Urinary bladder (tissue), 4 donors: ENCODE measurements around the gene CPNE7. TPM values are rescaled to one million over a fixed set of nuclear protein-coding genes. Genes with fewer than 3 reads are reported as not detected.

Experiments used
- DNase-seq: peaks from one replicate; pipeline ENCODE4 v3.0.0-alpha.2; 2015; ENCODE audit errors: extremely low spot score
- H3K27ac ChIP-seq: one replicate; pipeline ENCODE4 v1.5.1; 2013; ENCODE audit warnings: low read depth, mild to moderate bottlenecking, moderate library complexity
- H3K36me3 ChIP-seq: one replicate; pipeline ENCODE4 v1.6.1; 2013; ENCODE audit warnings: mild to moderate bottlenecking, moderate library complexity; ENCODE audit not compliant: insufficient read depth
- H3K4me1 ChIP-seq: one replicate; pipeline ENCODE4 v1.6.1; 2013; ENCODE audit warnings: mild to moderate bottlenecking, moderate library complexity; ENCODE audit not compliant: insufficient read depth
- H3K4me3 ChIP-seq: one replicate; pipeline ENCODE4 v1.5.1; 2013; ENCODE audit warnings: low read depth, low read length
- WGBS: extraction: QIAGEN DNeasy Blood & Tissue Kit; methylation state at CpG from one replicate; pipeline ENCODE4 v1.1.7; 2013; 5-methylcytosine and 5-hydroxymethylcytosine counted together
- polyA plus RNA-seq: library from polyadenylated mRNA; stranded (reverse); fragments of 200-250 nt; gene quantifications from one replicate; pipeline ENCODE4 v1.2.3, GENCODE V29; 2013
- total RNA-seq: library from RNA; depleted of rRNA; stranded (reverse); fragments of >200 nt; gene quantifications from one replicate; pipeline ENCODE4 v1.2.3, GENCODE V29; 2014
- donor health status: healthy with polysubstance abuse.
- donor health status: healthy.

CPNE7 gene
- total and polyA plus RNA-seq, 2 donors = 1.8 TPM; not detected in 1

DNA sequence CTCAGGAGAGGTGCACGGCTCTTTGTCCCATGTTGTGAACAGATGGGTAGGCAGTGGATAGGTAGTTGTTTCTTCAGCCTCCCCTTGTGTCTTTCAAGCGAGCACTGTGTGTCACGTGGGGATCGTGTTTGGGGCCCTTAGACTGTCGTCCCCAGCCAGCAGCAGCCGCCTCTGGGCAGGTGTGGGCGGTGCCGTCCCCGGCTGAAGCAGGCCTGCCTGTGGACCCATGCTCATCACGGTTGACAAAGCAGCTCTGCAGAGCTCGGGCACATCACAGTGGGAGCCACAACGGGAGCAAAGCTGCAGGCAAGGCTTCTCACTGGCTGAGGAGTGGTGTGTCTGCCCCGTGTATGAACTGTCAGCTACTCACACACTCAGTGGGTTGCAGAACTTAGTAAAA lies 19.8 kb upstream of the CPNE7 start:
- Histone ChIP-seq H3K27ac (no peak overlapping the region), H3K4me3 (no peak overlapping the region), H3K36me3 (peaks cover 8% of the 10 kb centered on the region), H3K4me1 (no peaks in the 10 kb centered on the region)
- 89% methylated on average over 13 of the region's 13 CpGs for WGBS
- DNase-seq = no peak

DNA sequence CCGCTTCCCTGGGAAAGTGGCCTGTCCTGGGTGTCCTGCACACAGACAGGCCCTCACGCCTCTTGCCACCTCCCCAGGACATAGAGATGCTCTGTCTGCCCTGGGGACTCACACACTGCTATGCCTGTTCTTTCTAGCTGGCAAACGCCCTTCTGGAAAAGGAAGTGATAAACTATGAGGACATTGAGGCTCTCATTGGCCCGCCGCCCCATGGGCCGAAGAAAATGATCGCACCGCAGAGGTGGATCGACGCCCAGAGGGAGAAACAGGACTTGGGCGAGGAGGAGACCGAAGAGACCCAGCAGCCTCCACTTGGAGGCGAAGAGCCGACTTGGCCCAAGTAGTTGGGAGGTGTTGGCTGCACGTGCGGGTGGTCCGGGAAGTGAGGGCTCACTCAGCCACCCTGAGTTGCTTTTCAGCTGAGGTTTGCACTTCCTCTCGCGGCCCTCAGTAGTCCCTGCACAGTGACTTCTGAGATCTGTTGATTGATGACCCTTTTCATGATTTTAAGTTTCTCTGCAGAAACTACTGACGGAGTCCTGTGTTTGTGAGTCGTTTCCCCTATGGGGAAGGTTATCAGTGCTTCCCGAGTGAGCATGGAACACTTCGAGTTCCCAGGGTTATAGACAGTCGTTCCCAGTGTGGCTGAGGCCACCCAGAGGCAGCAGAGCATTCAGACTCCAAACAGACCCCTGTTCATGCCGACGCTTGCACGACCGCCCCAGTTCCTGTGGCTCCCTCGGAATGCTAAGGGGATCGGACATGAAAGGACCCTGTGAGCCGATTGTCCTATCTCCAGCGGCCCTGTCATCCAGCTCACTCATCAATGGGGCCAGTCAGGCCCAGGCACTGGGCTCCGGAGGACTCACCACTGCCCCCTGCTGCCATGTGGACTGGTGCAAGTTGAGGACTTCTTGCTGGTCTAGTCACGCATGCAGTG lies 18.5 kb upstream of the CPNE7 start:
- no peak for DNase-seq
- Histone ChIP-seq H3K27ac (no peak overlapping the region), H3K4me3 (no peak overlapping the region), H3K4me1 (no peaks in the 10 kb centered on the region), H3K36me3 (peaks cover 8% of the 10 kb centered on the region)
- 58% methylated on average over 34 of the region's 34 CpGs for WGBS

DNA sequence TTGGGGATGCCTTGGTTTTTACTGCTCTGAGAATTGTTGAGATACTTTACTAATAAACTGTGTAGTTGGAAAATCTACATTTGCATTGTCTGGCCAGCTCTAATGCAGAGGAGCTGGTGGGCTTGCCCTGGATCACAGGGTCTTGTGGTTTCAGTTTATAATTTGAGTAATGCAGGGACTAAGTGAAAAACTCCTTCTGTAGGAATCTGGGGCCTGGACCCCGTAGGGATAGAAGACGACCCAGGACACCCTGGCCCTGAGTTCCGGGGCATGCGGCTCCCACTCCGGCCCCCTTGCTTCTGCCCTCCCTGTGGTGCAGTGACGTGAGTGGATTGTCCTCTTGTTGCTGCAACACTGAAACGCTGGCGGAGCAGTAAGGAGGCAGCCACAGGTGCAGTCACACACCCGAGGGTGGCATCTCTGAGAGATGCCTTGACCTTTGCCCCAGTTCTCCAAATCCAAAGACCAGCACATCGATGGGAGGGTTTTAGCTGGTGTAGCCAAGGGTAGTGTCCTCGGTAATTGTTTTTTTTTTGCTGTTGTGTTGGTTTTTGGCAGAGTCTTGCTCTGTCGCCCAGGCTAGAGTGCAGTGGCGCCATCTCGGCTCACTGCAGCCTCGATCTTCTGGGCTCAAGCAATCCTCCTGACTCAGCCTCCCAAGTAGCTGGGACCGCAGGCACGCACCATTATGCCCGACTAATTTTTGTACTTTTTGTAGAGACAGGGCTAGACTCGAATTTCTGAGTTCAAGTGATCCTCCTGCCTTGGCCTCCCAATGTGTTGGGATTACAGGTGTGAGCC lies 17.7 kb upstream of the CPNE7 start:
- Histone ChIP-seq H3K36me3 (peaks cover 3% of the 10 kb centered on the region), H3K4me1 (no peaks in the 10 kb centered on the region), H3K4me3 (no peak overlapping the region), H3K27ac (no peak overlapping the region)
- 89% methylated on average over 19 of the region's 19 CpGs for WGBS
- no peak for DNase-seq

DNA sequence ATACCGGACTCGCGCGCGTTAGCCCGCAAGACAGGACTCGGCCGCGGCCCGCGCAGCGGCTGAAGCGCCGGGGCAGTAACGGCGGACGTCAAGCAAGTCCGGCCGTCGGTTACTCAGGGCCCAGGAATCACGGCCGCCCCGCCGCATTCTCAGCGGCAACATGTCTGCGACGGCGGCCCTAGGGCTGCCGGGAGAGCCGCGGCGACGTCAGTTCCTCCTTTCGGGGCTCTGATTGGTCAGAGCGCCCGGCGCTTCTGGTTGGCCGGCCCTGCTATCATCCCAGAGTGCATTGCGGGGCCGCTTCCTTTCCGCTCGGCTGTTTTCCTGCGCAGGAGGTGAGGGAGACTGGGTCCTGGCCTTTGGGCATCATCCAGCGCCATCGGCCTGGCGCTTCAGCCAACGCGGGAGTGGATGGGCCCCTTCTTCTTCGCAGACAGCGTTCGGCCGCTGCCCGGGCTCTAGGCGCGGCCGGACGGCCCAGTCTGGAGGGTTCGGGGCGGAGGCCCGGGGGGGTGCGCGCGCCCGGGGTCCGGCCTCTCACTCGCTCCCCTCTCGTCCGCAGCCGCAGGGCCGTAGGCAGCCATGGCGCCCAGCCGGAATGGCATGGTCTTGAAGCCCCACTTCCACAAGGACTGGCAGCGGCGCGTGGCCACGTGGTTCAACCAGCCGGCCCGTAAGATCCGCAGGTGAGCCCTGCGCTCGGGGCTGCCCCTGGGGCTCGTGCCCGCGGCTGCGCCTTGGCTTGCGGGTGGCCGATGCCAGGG lies 15.0 kb upstream of the CPNE7 start, which contains the start of gene RPL13:
TSS of gene RPL13 (plus strand) at position 305 of the 764 bp plus-strand sequence. CDS start at position 583, 278 bp downstream.
- WGBS = under 1% methylated on average over 87 of the region's 87 CpGs
- Histone ChIP-seq H3K4me3 (peak within 1 kb of the TSS; percentile 81), H3K36me3 (peaks cover 4% of the 10 kb centered on the region), H3K27ac (peak within 1 kb of the TSS; percentile 93), H3K4me1 (no peaks in the 10 kb centered on the region)
- DNase-seq = peak; percentile 88

DNA sequence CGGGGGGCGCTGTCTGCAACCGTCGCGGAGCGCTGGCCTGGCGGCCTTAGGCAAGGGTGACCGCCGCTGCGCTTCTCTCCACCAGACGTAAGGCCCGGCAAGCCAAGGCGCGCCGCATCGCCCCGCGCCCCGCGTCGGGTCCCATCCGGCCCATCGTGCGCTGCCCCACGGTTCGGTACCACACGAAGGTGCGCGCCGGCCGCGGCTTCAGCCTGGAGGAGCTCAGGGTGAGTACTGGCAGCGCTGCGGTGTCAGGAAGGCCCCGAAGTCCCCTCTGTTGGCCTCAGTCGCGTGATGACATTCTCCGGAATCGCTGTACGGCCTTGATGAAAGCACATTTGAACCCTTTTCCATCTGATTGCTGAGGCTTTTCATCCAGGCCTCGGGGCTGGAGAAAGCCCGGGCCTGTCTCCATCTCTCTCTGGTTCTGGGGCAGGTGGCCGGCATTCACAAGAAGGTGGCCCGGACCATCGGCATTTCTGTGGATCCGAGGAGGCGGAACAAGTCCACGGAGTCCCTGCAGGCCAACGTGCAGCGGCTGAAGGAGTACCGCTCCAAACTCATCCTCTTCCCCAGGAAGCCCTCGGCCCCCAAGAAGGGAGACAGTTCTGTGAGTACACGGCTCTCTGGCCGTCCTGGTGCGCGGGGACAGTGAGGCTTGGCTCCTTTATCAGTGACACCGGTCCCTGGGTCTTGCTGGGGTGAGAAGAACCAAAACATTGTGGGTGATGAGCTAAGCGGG lies 14.2 kb upstream of the CPNE7 start:
- 5% methylated on average over 58 of the region's 58 CpGs for WGBS
- H3K36me3 ChIP-seq = peaks cover 4% of the 10 kb centered on the region
- no peak for DNase-seq
- no peaks in the 10 kb centered on the region for H3K4me1 ChIP-seq
- H3K4me3 ChIP-seq = peak overlapping the region; percentile 81
- peak overlapping the region; percentile 84 for H3K27ac ChIP-seq

DNA sequence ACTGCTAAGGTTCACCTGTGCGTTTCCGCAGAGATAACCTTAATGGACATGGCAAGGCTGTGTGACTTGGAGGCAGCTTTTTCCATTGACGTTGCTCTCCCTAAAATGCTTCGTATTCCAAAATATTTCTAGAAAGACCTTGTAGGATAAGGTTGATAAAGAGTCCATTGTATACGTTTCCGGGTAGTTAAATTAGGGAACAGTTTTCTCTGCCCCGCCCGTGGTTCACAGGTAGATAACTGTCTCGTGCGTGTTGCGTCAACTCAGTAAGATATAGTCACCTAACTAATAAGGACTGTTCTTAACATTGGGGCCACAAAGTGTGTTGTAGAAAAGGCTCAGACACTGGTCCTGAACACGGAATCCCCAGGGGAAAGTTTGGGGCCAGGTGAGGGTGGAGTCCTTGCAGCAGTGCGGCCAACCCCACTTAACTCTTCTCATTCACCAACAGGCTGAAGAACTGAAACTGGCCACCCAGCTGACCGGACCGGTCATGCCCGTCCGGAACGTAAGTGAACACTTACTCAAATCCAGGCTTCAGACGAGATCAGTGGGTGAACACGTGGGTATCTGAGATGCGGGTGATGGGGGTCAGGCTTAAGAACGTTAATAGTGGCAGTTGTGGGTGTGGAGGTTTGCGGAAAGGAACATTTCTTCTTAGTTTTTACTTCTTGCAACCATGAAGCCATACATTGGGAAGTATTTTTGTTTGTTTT lies 13.5 kb upstream of the CPNE7 start:
- WGBS = 64% methylated on average over 23 of the region's 23 CpGs
- no peak overlapping the region for H3K27ac ChIP-seq

DNA sequence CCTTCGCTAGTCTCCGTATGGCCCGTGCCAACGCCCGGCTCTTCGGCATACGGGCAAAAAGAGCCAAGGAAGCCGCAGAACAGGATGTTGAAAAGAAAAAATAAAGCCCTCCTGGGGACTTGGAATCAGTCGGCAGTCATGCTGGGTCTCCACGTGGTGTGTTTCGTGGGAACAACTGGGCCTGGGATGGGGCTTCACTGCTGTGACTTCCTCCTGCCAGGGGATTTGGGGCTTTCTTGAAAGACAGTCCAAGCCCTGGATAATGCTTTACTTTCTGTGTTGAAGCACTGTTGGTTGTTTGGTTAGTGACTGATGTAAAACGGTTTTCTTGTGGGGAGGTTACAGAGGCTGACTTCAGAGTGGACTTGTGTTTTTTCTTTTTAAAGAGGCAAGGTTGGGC lies 12.6 kb upstream of the CPNE7 start:
- whole genome bisulfite sequencing = 84% methylated on average over 12 of the region's 12 CpGs

More for the DNA sequence above, 13.5 kb upstream of the CPNE7 start:
- Histone ChIP-seq H3K4me1 (no peaks in the 10 kb centered on the region), H3K36me3 (peaks cover 4% of the 10 kb centered on the region), H3K4me3 (peak overlapping the region; percentile 81)
- DNase-seq = no peak

DNA sequence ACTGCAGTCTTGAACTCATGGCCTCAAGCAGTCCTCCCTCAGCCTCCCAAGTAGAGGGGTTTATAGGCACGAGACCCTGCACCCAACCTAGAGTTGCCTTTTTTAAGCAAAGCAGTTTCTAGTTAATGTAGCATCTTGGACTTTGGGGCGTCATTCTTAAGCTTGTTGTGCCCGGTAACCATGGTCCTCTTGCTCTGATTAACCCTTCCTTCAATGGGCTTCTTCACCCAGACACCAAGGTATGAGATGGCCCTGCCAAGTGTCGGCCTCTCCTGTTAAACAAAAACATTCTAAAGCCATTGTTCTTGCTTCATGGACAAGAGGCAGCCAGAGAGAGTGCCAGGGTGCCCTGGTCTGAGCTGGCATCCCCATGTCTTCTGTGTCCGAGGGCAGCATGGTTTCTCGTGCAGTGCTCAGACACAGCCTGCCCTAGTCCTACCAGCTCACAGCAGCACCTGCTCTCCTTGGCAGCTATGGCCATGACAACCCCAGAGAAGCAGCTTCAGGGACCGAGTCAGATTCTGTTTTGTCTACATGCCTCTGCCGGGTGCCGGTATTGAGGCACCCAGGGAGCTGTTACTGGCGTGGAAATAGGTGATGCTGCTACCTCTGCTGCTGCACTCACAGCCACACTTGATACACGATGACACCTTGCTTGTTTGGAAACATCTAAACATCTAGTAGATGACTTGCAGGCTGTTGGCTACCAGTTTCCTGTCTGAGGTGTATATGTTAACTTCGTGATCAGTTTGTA lies 11.7 kb upstream of the CPNE7 start:
- H3K4me3 ChIP-seq = no peak overlapping the region
- peaks cover 4% of the 10 kb centered on the region for H3K36me3 ChIP-seq
- no peak for DNase-seq
- H3K4me1 ChIP-seq = no peaks in the 10 kb centered on the region
- 64% methylated on average over 12 of the region's 12 CpGs for WGBS
- H3K27ac ChIP-seq = no peak overlapping the region

More for the DNA sequence above, 12.6 kb upstream of the CPNE7 start:
- Histone ChIP-seq H3K4me1 (no peaks in the 10 kb centered on the region), H3K27ac (no peak overlapping the region), H3K36me3 (peaks cover 4% of the 10 kb centered on the region), H3K4me3 (no peak overlapping the region)
- DNase-seq = no peak

DNA sequence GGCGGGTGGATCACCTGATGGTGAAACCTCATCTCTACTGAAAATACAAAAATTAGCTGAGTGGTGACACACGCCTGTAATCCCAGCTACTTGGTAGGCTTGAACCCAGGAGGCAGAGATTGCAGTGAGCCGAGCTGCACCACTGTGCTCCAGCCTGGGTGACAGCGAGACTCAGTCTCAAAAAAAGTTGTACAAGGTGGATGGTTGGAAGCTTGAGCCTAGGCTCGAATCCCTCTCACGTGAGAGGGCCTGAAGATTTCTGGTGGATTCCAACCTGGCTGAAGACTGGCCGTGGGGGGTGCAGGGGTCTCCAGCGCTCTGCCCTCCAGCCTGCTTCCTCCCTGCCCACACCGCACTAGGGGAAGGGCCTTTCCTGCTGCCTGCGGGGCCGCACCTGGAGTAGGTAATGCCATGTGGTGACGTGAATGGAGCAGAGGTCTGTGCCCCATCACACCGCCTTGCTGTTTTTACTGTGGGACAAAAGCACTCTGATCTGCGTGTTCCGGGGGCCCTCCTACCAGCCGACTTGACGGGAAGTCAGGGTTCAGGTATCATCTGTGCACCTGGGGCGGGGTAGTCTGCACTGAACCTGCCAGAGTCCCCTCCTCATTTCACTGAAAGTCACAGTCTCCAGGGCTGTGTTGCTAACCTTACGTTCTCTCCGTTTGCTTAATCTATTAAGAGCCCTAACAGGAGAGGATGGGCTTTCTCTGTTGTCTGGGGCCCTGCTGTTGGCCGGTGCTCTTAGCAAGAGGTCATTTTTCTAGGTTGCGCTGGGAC lies 10.9 kb upstream of the CPNE7 start:
- 64% methylated on average over 22 of the region's 22 CpGs for WGBS
- DNase-seq = no peak
- H3K4me3 ChIP-seq = no peak overlapping the region
- no peak overlapping the region for H3K27ac ChIP-seq
- peaks cover 4% of the 10 kb centered on the region for H3K36me3 ChIP-seq
- no peaks in the 10 kb centered on the region for H3K4me1 ChIP-seq

DNA sequence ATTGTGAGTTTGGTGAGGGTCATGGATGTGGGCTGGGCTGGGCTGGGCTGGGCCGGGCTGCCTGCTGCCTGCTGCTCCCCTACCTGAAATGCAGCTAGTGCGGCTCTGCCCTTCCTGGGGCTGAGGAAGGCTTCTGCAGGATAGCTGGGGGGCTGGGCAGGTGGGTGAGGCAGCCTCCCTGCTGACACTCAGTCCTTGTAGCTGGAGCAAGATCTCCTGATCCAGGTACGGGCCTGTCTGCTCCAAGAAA lies 10.4 kb upstream of the CPNE7 start:
- DNase-seq = no peak
- WGBS = 36% methylated on average over 3 of the region's 3 CpGs
- Histone ChIP-seq H3K4me1 (no peaks in the 10 kb centered on the region), H3K36me3 (peaks cover 4% of the 10 kb centered on the region), H3K27ac (no peak overlapping the region), H3K4me3 (no peak overlapping the region)

DNA sequence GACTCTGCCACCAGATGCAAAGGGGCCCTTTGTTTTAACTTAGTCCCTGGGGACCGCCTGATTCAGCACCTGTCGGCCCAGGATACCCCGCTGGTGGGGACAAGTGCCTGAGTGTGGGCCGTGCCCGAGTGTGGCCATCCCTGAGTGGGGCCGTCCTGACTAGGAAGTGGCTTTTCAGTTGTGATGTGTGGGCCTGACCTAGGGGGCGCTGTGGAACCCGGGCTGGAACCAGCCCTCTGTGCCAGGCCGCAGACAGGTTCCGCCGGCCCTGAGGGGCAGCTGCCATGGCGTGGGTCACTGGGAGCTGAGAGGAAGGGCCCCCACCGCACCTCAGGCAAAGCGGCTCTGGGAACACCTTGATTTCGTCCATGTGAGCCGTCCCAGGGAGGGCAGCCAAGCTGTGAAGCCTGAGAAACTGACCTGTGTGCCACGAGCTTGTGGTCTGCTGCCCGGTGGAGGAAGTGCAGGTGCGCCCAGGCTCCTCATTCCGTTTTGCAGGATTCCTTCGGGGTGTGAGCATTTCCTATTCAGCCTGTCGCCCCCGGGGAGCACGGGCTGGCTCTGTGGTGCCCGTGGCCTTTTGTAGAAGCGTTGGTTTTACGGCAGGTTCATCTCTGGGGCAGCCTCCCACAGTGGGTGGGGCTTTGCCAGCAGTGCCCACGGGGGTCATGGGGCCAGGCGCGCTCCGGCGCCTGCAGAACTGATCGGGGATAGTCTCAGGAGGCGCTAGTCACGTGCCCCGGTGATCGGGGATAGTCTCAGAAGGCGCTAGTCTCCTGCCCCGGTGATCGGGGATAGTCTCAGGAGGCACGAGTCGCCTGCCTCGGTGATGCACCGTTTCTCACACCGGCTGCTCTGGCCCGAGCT lies 9.8 kb upstream of the CPNE7 start:
- Histone ChIP-seq H3K4me1 (no peaks in the 10 kb centered on the region), H3K36me3 (peaks cover 4% of the 10 kb centered on the region), H3K27ac (no peak overlapping the region), H3K4me3 (no peak overlapping the region)
- WGBS = 7% methylated on average over 46 of the region's 46 CpGs
- DNase-seq = no peak
